Adipose tissue (tissue), 3 donors: ENCODE measurements around the gene EBLN2. TPM values are rescaled to one million over a fixed set of nuclear protein-coding genes. Genes with fewer than 3 reads are reported as not detected.

Experiments used
- H3K27ac ChIP-seq: one replicate; pipeline ENCODE4 v1.5.1; 2013; ENCODE audit warnings: low read depth, low read length
- WGBS, 3 donors: extraction: QIAGEN DNeasy Blood & Tissue Kit; methylation state at CpG; one replicate each; pipeline ENCODE4 v1.1.7; 2013; 5-methylcytosine and 5-hydroxymethylcytosine counted together
- polyA plus RNA-seq, 3 donors: library from polyadenylated mRNA; stranded (reverse); fragments of 200-250 nt; gene quantifications; one replicate each; pipeline ENCODE4 v1.2.3, GENCODE V29; 2013
- donor health status: healthy with polysubstance abuse.
- donor health status: Bipolar disorder and iron deficiency.
- donor health status: healthy.

The EBLN2 gene
- polyA plus RNA-seq = 1 to 10 TPM in 1 of 3 donors, under 1 TPM in 2; 0.34 to 1.1 (median 0.66) TPM

DNA sequence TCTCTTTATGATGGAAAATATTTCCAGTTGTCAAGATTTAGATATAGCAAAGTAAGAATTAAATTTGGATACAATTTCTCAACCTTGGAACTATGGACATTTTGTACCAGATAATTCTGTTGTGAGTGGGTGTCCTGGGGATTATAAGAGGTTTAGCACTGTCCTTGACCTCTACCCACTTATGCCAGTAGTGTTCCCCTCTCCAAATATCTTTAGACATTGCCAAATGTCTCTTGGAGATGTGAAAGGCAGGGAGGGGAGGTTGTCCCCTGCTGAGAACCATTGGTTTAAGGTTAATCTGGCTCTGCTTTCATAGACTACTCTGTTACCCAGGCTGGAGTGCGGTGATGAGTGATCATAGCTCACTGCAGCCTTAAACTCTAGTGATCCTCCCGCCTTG is at the start of gene EBLN2:
Gene EBLN2, plus strand, starts transcription at position 244 of the 400 bp plus-strand sequence. CDS start 423 bp downstream, outside the sequence.
- 93 to 96% (median 94%) methylated on average over 2 of the region's 2 CpGs for WGBS, 3 donors
- H3K27ac ChIP-seq = no peak within 1 kb of the TSS

DNA sequence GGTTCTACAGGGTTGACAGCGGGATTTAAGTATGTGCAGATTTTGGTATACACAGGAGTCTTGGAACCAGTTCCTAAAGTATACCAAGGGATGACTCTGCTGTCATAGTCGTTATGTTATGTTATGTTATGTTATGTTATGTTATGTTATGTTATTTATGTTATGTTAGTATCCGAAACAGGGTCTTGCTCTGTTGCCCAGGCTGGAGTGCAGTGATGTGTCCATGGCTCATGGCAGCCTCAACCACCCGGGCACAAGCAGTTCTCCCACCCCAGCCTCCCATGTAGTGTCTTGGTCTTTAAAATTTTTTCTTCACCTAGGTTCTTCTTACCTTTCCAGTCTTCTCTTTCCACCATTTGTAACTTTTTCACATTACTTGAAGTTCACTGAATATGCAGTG is 43.2 kb upstream of the EBLN2 start:
- WGBS, 3 donors = 90 to 95% (median 94%) methylated on average over 4 of the region's 4 CpGs
- no peak overlapping the region for H3K27ac ChIP-seq

GRCh38 chr3:73018790-73019441 is 42.5 kb upstream of the EBLN2 start:
- no peak overlapping the region for H3K27ac ChIP-seq
- 75 to 91% (median 78%) methylated on average over 5 of the region's 5 CpGs for WGBS, 3 donors

- H3K27ac ChIP-seq = no peak overlapping the region
- WGBS, 3 donors = 27 to 88% (median 48%) methylated on average over 4 of the region's 4 CpGs
These were observed 40.1 kb upstream of the EBLN2 start for GRCh38 chr3:73021301-73021835.

GRCh38 chr3:73024836-73025235 is 36.6 kb upstream of the EBLN2 start:
- H3K27ac ChIP-seq = no peak overlapping the region

DNA sequence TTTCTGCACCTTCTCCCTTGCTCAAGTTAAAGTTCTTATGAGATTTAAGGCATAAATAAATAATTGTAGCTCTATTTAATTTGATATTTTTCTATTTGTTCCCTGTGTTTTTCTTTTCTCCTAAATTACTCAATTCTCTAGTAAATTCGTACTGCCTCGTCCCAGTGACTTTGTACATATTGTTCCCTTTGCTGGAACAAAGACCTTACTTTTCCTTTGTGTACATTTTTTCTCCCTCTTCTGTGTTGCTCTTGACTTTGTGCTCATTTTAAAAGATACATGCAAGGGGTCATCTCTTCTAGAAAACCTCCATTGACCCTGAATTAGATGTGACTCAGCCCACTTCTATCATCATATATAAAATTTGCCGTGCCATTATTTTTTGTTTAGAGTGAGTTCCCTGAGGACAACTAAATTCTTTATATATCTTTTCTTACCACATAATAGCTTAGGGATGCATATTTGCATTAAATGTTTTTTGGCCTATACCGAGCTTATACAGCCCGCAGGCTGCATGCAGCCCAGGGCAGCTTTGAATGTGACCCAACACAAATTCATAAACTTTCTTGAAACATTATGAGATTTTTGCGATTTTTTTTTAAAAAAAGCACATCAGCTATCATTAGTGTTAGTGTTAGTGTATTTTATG is 35.2 kb upstream of the EBLN2 start:
- WGBS, 3 donors = 73 to 80% (median 75%) methylated on average over 6 of the region's 6 CpGs
- no peak overlapping the region for H3K27ac ChIP-seq

DNA sequence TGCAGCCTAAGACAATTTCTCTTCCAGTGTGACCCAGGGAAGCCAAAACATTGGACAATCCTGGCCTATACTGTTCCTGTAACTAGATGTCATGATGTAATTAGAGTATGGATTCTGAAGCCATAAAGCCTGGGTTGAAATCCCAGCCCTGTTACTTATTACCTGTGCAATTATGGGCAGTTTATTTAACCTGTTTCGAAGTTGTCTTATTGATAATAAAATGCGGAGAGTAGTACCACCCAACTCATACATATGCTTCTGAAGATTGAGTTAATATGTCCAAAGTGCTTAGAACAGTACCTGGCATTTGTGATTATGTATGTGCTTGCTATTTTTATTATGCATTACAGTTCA is 34.7 kb upstream of the EBLN2 start:
- H3K27ac ChIP-seq = no peak overlapping the region
- 86 to 99% (median 98%) methylated on average over 2 of the region's 2 CpGs for WGBS, 3 donors

DNA sequence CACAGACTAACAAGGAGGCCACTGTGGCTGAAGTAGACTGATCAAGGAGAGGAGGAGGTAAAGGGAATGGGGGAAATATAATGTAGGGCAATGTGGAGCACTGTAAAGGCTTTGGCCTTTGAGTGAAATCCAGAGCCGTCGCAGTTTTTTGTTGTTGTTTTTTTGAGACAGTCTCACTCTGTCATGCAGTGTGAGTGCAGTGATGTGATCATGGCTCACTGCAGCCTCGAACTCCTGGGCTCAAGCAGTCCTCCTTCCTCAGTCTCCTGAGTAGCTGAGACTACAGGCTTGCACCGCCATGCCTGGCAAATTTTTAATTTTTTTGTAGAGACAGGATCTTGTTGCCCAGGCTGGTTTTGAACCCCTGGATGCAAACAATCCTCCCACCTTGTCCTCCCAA is 32.7 kb upstream of the EBLN2 start:
- H3K27ac ChIP-seq = no peak overlapping the region
- 68 to 93% (median 69%) methylated on average over 4 of the region's 4 CpGs for WGBS, 3 donors

DNA sequence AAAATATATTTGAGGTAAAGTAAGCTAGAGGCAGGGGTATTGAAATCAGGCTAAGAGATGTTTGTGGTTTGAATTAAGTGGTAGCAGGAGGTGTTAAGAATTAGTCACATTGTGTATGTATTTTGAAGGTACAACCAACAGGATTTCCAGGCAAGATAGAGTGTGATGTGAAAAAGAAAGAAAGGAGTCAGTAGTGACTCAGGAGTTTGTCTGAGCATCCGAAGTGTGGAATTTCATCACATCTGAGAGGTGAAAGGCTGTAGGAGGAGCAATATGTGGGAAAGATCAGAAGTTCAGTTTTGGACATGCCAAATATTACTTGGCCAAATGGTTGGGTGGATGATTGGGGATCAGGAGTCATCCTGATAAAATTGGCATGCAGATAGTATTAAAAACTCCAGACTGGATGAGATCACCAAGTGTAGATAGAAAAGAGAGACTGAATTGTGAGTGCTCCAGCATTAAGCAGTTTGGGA is 32.1 kb upstream of the EBLN2 start:
- WGBS, 3 donors = 24 to 49% (median 28%) methylated on average over 1 of the region's 1 CpG
- H3K27ac ChIP-seq = no peak overlapping the region

- H3K27ac ChIP-seq = no peak overlapping the region
- 96 to 100% (median 96%) methylated on average over 1 of the region's 1 CpG for WGBS, 3 donors
These were observed 31.3 kb upstream of the EBLN2 start for GRCh38 chr3:73030073-73030597.

DNA sequence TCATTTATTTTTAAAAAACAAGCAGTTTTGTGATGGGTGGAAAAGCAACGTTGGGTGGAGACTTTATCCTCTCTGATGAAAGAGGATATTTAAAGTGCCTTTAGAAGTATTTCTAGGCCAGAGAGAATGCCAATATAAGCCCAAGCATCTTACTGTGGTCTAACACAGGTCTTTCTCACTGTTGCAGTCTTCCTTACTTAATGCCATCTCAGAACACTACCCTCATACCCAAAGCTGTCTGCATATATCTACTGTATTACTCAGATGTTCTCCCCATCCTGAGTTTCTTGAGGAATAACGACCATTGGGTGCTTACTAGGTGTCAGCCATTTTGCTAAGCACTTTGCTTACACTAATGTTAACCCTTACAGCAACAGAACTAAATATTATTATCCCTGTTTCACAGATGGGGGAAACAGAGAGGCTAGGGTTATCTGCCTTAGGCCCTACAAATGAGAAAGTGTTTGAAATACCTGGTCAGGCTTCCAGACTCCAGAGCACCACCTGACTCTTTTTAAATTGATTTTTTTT is 29.8 kb upstream of the EBLN2 start:
- WGBS, 3 donors = 48 to 52% (median 49%) methylated on average over 2 of the region's 2 CpGs
- H3K27ac ChIP-seq = no peak overlapping the region

DNA sequence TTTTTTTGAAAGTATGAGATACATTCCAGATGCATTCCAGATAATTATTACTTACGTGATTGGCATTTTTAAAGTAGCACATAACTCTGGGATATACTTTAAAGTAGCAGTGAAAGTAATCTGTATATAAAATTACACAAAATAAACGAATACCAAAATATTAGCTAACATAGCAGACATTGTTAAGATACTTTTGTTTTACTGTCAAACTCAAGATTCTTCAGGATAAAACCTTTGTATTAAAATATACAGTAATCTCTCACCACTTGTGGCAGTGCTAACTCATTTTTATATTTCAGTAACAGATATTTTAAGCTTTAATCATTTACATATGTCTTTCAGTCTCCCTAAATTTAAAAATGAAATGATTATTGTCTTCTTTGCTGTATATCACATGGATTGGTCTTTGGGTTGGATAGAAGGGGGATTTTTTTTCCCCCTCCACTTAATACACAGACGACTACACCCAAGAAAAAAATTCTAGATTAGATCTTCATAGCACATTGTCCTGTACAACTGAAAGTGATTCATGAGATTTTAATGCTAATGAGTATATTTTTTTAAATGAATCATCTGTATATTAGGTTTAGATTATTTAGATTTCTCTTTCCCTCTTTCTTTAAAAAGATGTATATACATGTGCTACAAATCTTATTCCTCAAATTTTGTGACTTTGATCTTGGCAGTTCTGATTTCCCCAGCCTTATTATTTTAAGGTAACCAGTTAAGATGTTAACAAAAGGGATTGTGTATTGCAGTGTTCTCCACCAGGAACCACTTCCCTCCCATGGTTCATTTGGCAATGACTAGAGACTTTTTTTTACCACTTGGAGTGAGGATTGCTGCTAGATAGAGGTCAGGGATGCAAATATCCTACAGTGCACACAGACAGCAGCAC is 24.5 kb upstream of the EBLN2 start:
- no peak overlapping the region for H3K27ac ChIP-seq
- 61 to 70% (median 63%) methylated on average over 3 of the region's 3 CpGs for WGBS, 3 donors

DNA sequence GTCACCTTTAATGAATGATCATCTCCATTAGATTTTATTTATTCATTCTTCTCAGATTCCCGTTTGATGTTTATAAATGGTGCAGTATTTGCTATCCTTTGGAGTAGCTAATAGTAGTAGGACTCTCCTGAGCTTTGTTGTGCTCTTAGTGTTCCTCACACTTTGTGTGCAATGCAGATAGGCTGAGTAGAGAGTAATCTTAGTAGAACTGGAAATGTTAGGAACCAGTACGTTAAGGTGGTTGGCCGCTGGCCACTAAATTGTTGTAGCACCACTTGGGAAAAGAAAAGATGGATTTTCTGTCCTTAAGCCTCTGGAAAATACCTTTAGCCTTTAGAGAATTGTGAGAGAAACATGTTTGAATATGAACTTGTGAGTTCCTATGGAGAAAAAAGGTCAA is 19.9 kb upstream of the EBLN2 start:
- H3K27ac ChIP-seq = no peak overlapping the region
- WGBS, 3 donors = 14 to 47% (median 47%) methylated on average over 3 of the region's 3 CpGs

- no peak overlapping the region for H3K27ac ChIP-seq
- WGBS, 3 donors = 77 to 83% (median 78%) methylated on average over 1 of the region's 1 CpG
These were observed 18.0 kb upstream of the EBLN2 start for GRCh38 chr3:73043414-73043813.

DNA sequence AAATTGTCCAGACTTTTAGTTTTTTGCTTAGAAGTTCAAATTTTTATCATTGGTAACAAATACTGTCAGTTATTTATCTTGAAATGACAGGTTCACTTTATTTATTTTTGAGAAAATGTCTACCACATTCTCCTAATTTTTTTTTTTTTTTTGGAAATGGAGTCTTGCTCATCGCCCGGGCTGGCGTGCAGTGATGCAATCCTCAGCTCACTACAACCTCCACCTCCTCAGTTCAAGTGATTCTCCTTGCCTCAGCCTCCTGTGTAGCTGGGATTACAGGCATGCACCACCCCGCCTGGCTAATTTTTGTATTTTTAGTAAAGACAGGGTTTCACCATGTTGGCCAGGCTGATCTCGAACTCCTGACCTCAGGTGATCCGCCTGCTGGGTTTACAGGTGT is 16.1 kb upstream of the EBLN2 start:
- H3K27ac ChIP-seq = no peak overlapping the region
- WGBS, 3 donors = 68 to 87% (median 74%) methylated on average over 6 of the region's 6 CpGs

DNA sequence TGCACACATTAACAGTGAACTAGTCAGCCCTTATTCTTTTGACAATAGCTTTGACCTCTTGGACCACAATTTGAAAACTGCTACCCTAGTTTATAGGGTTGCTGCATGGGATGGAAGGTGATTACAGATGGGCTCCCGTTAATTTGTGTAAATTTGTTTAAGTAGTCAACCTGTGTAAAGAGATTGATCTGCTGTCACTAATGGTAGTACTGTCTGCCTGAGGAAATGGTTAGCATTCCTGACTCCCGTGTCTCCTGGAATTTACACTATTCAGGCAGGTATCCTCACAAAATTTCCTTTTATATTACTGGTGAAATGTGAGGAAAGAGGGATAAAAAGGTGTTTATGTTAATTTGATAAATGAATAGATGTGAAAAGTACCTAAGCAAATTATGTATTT is 15.3 kb upstream of the EBLN2 start:
- WGBS, 3 donors = 35 to 68% (median 66%) methylated on average over 2 of the region's 2 CpGs
- H3K27ac ChIP-seq = no peak overlapping the region

DNA sequence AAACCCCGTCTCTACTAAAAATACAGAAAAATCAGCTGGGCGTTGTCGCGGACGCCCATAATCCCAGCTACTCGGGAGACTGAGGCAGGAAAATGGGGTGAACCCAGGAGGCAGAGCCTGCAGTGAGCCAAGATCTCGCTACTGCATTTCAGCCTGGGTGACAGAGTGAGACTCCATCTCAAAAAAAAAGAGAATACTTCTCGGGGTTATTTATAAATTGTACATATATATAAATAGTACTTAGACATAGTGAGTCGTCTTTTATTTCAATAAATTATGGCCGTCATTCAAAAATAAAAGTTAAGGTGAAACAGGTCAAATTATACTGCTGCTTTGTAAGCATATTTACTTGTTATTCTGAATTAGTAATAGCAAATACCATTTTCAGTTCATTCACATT is 12.1 kb upstream of the EBLN2 start:
- no peak overlapping the region for H3K27ac ChIP-seq
- WGBS, 3 donors = 90 to 94% (median 92%) methylated on average over 10 of the region's 10 CpGs

GRCh38 chr3:73052857-73053256 is 8.6 kb upstream of the EBLN2 start:
- WGBS, 3 donors = 49 to 72% (median 50%) methylated on average over 2 of the region's 2 CpGs

DNA sequence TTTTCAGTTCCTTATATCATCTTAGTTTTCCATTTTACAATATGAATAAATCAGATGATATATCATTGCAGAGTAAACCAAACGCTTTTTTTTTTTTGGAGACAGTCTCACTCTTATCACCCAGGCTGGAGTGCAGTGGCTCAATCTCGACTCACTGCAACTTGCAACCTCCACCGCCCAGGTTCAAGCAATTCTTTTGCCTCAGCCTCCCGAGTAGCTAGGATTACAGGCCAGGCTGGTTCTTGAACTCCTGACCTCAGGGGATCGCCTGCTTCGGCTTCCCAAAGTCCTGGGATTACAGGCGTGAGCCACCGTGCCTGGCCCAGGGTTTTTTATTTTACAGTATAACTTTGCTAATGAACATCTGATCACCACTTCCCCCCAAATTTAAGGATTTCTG is 5.9 kb upstream of the EBLN2 start:
- WGBS, 3 donors = 50 to 74% (median 67%) methylated on average over 8 of the region's 8 CpGs
- H3K27ac ChIP-seq = no peak overlapping the region

More at GRCh38 chr3:73052857-73053256, 8.6 kb upstream of the EBLN2 start:
- no peak overlapping the region for H3K27ac ChIP-seq
